Thyroid gland (tissue), 4 donors: ENCODE data around the gene RESF1. TPM values are rescaled to one million over a fixed set of nuclear protein-coding genes. Genes with fewer than 3 reads are reported as not detected.

Experiments used
- DNase-seq, 2 donors: peaks; one replicate each; pipeline ENCODE4 v3.0.0-alpha.2; 2019
- H3K27ac ChIP-seq, 3 donors: fragments of 200-600 bp; sonication (generic); 1 replicate in 2 of 3; 2 replicates in 1 of 3; pipeline ENCODE4 v1.5.1; 2016 to 2019; ENCODE audit warnings: mild to moderate bottlenecking in 1 of 3, moderate library complexity in 1 of 3
- H3K27me3 ChIP-seq: fragments of 200-600 bp; sonication (generic); one replicate; pipeline ENCODE4 v1.5.1; 2019
- H3K36me3 ChIP-seq, 2 donors: fragments of 200-600 bp; sonication (generic); one replicate each; pipeline ENCODE4 v1.5.1; 2016 to 2019
- H3K4me1 ChIP-seq, 2 donors: fragments of 200-600 bp; sonication (generic); one replicate each; pipeline ENCODE4 v1.5.1; 2017 to 2019
- H3K4me3 ChIP-seq, 3 donors: fragments of 200-600 bp; sonication (generic); replicated peaks in 1 of 3; 1 replicate in 2 of 3; 2 replicates in 1 of 3; pipeline ENCODE4 v1.5.1; 2016; ENCODE audit warnings: mild to moderate bottlenecking in 1 of 3
- H3K9me3 ChIP-seq: fragments of 200-600 bp; sonication (generic); one replicate; pipeline ENCODE4 v1.5.1; 2017
- POLR2A ChIP-seq, 2 donors: fragments of 450-650 bp; IDR thresholded peaks; one replicate each; pipeline ENCODE4 v1.6.1; 2017; ENCODE audit warnings: antibody characterized with exemption in 2 of 2, mild to moderate bottlenecking in 2 of 2, moderate library complexity in 1 of 2
- WGBS, 2 donors: methylation state at CpG; one replicate each; pipeline ENCODE4 v1.1.5; 2017; 5-methylcytosine and 5-hydroxymethylcytosine counted together
- intact Hi-C: fragments of 100-400 bp; cut with DNase I; formaldehyde crosslinking; loops from one replicate; pipeline ENCODE4 v1.15.1; 2023
- total RNA-seq, 4 donors: library from RNA; depleted of rRNA; stranded (reverse); fragments of >200 nt; gene quantifications; one replicate each; pipeline ENCODE4 v1.2.3, GENCODE V29; 2016
- TF ChIP-seq, protein P1 (sequence below), 6 experiments: fragments of 200-600 bp in 3 of 6; fragments of 450-650 bp in 3 of 6; sonication (generic) in 3 of 6; IDR thresholded peaks; one replicate each; pipeline ENCODE4 v1.5.1; 2016 to 2019; ENCODE audit warnings: antibody characterized with exemption in 6 of 6, mild to moderate bottlenecking in 2 of 6, inconsistent platforms in 1 of 6, moderate library complexity in 1 of 6

Gene RESF1
- total RNA-seq, 4 donors from 2014 or later = 62.5 to 75.1 (median 63.3) TPM

DNA sequence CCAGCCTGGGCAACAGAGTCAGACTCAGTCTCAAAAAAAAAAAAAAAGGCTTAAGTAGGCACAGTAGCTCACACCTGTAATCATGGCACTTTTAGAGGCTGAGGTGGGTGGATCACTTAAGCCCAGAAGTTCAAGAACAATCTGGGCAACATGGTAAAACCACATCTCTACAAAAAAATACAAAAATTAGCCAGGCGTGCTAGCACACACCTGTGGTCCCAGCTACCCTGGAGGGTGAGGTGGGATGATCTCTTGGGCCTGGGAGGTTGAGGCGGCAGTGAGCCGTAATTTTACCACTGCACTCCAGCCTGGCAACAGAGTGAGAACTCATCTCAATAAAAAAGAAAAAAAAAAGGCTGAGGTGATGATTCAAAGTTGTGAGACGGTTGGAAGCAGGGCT lies 9.1 kb upstream of the RESF1 start:
- no peak for DNase-seq
- no peaks in the 10 kb centered on the region for H3K4me1 ChIP-seq
- H3K27me3 ChIP-seq = no peaks in the 10 kb centered on the region
- 85 to 92% methylated on average over 4 of the region's 4 CpGs for WGBS, 2 donors
- TF ChIP-seq POLR2A (IDR thresholded peaks at IDR 0.05) = no peak
- TF ChIP-seq, protein P1, sequence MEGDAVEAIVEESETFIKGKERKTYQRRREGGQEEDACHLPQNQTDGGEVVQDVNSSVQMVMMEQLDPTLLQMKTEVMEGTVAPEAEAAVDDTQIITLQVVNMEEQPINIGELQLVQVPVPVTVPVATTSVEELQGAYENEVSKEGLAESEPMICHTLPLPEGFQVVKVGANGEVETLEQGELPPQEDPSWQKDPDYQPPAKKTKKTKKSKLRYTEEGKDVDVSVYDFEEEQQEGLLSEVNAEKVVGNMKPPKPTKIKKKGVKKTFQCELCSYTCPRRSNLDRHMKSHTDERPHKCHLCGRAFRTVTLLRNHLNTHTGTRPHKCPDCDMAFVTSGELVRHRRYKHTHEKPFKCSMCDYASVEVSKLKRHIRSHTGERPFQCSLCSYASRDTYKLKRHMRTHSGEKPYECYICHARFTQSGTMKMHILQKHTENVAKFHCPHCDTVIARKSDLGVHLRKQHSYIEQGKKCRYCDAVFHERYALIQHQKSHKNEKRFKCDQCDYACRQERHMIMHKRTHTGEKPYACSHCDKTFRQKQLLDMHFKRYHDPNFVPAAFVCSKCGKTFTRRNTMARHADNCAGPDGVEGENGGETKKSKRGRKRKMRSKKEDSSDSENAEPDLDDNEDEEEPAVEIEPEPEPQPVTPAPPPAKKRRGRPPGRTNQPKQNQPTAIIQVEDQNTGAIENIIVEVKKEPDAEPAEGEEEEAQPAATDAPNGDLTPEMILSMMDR (IDR thresholded peaks at IDR 0.05) = no peak
- intact Hi-C loops = loop anchor here (10.0 kb wide), 1 partner anchor 225 kb away; the partner anchor contains the start of gene AMN1
- no peak overlapping the region for H3K4me3 ChIP-seq
- H3K36me3 ChIP-seq = no peaks in the 10 kb centered on the region
- H3K9me3 ChIP-seq = no peaks in the 10 kb centered on the region
- no peak overlapping the region for H3K27ac ChIP-seq

DNA sequence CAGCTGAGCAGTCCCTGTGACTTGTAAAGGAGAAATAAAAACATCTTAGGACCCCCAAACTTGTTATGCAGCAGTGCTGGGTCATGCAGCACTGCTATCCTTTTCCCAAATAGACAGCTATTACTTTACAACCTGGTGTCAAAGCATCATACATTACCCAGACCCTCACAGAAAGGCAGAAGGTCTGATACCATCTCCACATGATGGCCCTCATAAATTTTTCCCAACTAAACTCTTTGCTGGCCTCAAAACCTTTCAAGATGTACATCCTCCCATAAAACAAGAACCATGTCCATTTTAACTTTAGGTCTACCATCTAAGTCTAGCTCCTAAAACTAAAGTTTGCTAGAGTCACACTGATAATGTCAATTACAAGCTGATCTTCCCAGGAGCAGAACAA lies 8.7 kb upstream of the RESF1 start:
- no peak for DNase-seq
- no peaks in the 10 kb centered on the region for H3K36me3 ChIP-seq
- H3K9me3 ChIP-seq = no peaks in the 10 kb centered on the region
- no peaks in the 10 kb centered on the region for H3K4me1 ChIP-seq
- TF ChIP-seq POLR2A (IDR thresholded peaks at IDR 0.05) = no peak
- TF ChIP-seq, protein P1 (IDR thresholded peaks at IDR 0.05) = no peak
- H3K27ac ChIP-seq = no peak overlapping the region
- no peak overlapping the region for H3K4me3 ChIP-seq
- intact Hi-C loops = loop anchor here (10.0 kb wide), 1 partner anchor 226 kb away; the partner anchor contains the start of gene AMN1
- no peaks in the 10 kb centered on the region for H3K27me3 ChIP-seq

DNA sequence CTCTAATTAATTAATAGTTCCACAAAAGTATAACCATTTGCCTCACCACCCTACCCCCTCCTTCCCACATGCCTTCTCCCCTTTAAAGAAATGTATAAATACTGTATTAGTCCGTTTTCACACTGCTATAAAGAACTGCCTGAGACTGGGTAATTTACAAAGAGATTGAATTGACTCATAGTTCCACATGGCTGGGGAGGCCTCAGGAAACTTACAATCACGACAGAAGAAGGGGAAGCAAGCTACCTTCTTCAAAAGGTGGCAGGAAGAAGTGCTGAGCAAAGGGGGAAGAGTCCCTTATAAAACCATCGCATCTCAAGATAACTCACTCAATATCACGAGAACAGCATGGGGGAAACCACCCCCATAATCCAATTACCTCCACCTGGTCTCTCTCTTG lies 8.2 kb upstream of the RESF1 start:
- Histone ChIP-seq H3K27me3 (no peaks in the 10 kb centered on the region), H3K9me3 (no peaks in the 10 kb centered on the region), H3K4me1 (no peaks in the 10 kb centered on the region), H3K36me3 (no peaks in the 10 kb centered on the region), H3K27ac (no peak overlapping the region), H3K4me3 (no peak overlapping the region)
- whole genome bisulfite sequencing, 2 donors = 56 to 64% methylated on average over 4 of the region's 4 CpGs
- no peak for DNase-seq
- no peak for TF ChIP-seq POLR2A (IDR thresholded peaks at IDR 0.05)
- TF ChIP-seq, protein P1 (IDR thresholded peaks at IDR 0.05) = no peak
- intact Hi-C loops = loop anchor here (10.0 kb wide), 1 partner anchor 226 kb away; the partner anchor contains the start of gene AMN1

DNA sequence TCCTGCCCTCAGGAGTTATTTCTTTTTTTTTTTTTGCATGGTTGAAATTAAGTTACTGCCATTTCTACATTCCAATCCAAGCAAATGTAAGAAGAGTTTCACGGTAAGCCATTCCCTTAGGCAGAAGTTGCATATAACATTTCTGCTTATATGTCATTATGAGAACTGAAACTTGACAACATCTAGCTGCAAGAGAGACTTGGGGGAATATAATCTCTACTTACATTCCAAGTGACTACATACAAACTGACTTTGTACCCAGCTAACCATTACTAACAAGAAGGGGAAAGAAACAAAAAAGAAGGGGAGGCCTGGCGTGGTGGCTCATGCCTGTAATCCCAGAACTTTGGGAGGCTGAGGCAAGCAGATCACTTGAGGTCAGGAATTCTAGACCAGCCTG lies 7.3 kb upstream of the RESF1 start:
- 89 to 92% methylated on average over 2 of the region's 2 CpGs for WGBS, 2 donors
- intact Hi-C loops = loop anchor here (10.0 kb wide), 1 partner anchor 227 kb away; the partner anchor contains the start of gene AMN1
- no peak for TF ChIP-seq POLR2A (IDR thresholded peaks at IDR 0.05)
- TF ChIP-seq, protein P1 (IDR thresholded peaks at IDR 0.05) = no peak

DNA sequence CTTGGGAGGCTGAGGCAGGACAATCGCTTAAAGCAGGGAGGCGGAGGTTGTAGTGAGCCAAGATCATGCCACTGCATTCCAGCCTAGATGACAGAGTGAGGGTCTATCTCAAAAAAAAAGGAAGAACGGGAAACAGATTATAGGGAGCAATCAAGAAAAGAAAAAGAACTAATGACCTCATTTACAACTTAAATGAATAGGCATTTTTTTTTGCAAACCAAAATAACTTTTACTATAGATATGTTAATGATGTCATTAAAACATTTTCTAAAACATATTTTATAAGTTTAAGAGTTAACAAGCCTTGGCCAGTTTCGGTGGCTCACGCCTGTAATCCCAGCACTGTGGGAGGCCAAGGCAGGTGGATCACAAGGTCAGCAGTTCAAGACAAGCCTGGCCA lies 6.8 kb upstream of the RESF1 start:
- no peak for DNase-seq
- Histone ChIP-seq H3K27me3 (no peaks in the 10 kb centered on the region), H3K27ac (no peak overlapping the region), H3K4me3 (no peak overlapping the region), H3K36me3 (no peaks in the 10 kb centered on the region), H3K9me3 (no peaks in the 10 kb centered on the region), H3K4me1 (no peaks in the 10 kb centered on the region)
- no peak for TF ChIP-seq POLR2A (IDR thresholded peaks at IDR 0.05)
- TF ChIP-seq, protein P1 (IDR thresholded peaks at IDR 0.05) = no peak
- intact Hi-C loops = loop anchor here (10.0 kb wide), 1 partner anchor 228 kb away; the partner anchor contains the start of gene AMN1
- 94 to 95% methylated on average over 5 of the region's 5 CpGs for WGBS, 2 donors

More for the DNA sequence above, 7.3 kb upstream of the RESF1 start:
- Histone ChIP-seq H3K4me3 (no peak overlapping the region), H3K4me1 (no peaks in the 10 kb centered on the region), H3K27ac (no peak overlapping the region), H3K36me3 (no peaks in the 10 kb centered on the region), H3K9me3 (no peaks in the 10 kb centered on the region), H3K27me3 (no peaks in the 10 kb centered on the region)
- DNase-seq = no peak
